ENCODE data around the gene ZFP36L1.

The ZFP36L1 gene

DNA sequence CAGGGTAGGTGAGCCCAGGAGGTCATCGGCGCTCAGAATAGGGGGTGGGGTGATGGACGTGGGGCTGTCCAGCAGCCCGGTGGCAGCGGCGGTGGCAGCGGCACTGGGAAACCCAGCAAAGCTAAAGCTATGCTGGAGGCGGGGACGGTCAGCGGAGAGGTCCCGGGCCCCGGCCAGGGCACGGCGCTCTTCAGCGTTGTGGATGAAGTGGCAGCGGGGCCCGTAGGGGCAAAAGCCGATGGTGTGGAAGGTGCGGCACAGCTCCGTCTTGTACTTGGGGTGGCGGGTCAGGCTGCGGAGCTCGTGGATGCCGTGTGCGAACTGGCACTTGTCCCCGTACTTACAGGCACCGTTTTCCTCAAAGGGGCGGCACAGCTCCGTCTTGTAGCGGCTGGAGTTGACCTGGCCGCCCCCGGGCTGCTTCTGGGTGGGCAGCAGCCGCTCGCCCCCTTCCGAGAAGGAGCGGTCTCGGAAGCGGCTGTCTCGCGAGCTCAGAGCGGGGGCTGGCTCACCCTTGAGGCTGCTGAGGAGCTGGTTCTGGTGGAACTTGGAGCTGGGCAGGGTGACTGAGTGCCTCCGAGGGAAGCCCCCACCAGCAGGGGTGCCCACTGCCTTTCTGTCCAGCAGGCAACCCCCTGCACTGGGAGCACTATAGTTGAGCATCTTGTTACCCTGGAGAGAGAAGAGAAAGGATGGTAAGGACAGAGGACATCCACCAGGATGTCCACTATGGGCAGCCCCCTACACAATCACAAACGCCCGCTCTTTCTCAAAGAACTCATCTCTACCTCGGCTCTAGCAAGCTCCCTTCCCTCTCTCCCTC is 2.8 kb downstream of the ZFP36L1 start:
- no peak overlapping the region for H4K8ac ChIP-seq (ENCODE audit: low read depth, low read length)
- no peak overlapping the region for H2AK5ac ChIP-seq (ENCODE audit: low read length)
- H3K4me2 ChIP-seq (ENCODE audit: low read length): peak overlapping the region; percentile 75
- H3K79me1 ChIP-seq (ENCODE audit: low read length): peaks cover 7% of the 10 kb centered on the region
- H3K4ac ChIP-seq (ENCODE audit: low read depth, low read length): no peak overlapping the region
- DNase-seq: no peak
- H2BK120ac ChIP-seq (ENCODE audit: low read depth, low read length): no peak overlapping the region
- no peak overlapping the region for H4K5ac ChIP-seq (ENCODE audit: low read length)
- no peak overlapping the region for H3K23ac ChIP-seq (ENCODE audit: low read length)
- H3K79me2 ChIP-seq (ENCODE audit: control insufficient read depth, insufficient read depth, low read length): peaks cover 38% of the 10 kb centered on the region
- peak overlapping the region; percentile 95 for H3K56ac ChIP-seq (ENCODE audit: low read length)
- WGBS (ENCODE audit: extremely low coverage, insufficient coverage, low lambda C conversion rate): no CpG with 5 or more reads among the region's 45 CpGs
- H3K27me3 ChIP-seq (ENCODE audit: insufficient read depth, low read length, poor library complexity): no peaks in the 10 kb centered on the region
- no peak overlapping the region for H2BK15ac ChIP-seq (replicated peaks; ENCODE audit: low read depth)
- peaks cover 2% of the 10 kb centered on the region for H3K36me3 ChIP-seq (ENCODE audit: control insufficient read depth, insufficient read depth, low read length)
- H3K4me1 ChIP-seq (ENCODE audit: control insufficient read depth, low read depth, low read length): peaks cover 2% of the 10 kb centered on the region
- H3K27ac ChIP-seq (ENCODE audit: low read depth, low read length): no peak overlapping the region
- H3K4me3 ChIP-seq (ENCODE audit: low read length): peak overlapping the region; percentile 94
- no peak overlapping the region for H3K18ac ChIP-seq (ENCODE audit: low read length)
- H3K9ac ChIP-seq (ENCODE audit: low read length): peak overlapping the region; percentile 98
- no peak overlapping the region for H2BK5ac ChIP-seq (ENCODE audit: low read length)

DNA sequence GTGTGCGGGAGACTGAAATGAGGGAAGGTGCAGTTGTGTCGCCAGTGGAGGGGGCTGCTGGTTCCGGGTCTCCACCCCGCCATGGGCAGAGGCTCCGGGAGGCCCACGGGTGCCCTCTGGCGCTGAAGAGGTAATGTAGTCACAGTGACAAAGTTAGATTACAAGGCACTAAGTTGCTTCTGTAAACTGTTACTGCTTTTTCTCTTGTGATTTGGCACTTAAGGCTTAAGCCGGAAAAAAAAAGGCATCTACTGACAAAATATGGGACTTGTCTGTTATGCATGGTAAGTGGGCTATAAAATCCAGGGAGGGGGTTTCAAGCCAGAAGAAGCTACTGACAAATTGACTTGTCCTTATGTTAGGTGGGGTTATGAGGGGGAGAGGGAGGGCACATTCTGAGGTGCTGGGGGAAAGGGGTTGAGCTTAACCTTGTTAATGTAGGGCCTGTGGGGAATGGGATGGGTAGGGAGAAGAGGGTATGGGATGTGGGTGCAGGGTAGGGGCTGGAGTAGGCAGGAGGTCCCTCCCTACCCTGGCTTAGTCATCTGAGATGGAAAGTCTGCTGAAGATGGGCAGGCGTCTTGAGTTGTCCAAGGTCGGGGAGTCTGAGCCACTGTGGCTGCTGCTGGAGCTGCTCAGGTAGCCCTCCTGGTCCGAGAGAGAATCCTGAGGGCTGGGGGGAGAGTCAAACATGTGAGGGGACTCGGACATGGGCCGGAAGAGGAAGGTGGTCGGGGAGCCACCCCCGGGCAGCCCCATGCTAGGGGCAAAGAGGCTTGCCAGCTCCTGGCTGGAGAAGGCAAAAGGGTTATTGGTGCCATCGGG is 3.7 kb downstream of the ZFP36L1 start:
- Histone ChIP-seq H4K5ac (ENCODE audit: low read length) (no peak overlapping the region), H3K9ac (ENCODE audit: low read length) (no peak overlapping the region), H3K79me2 (ENCODE audit: control insufficient read depth, insufficient read depth, low read length) (peaks cover 38% of the 10 kb centered on the region), H3K79me1 (ENCODE audit: low read length) (peaks cover 7% of the 10 kb centered on the region), H3K36me3 (ENCODE audit: control insufficient read depth, insufficient read depth, low read length) (peaks cover 2% of the 10 kb centered on the region), H3K27ac (ENCODE audit: low read depth, low read length) (no peak overlapping the region), H3K18ac (ENCODE audit: low read length) (no peak overlapping the region), H2AK5ac (ENCODE audit: low read length) (no peak overlapping the region), H3K23ac (ENCODE audit: low read length) (peak overlapping the region; percentile 51), H3K4ac (ENCODE audit: low read depth, low read length) (no peak overlapping the region), H3K4me3 (ENCODE audit: low read length) (no peak overlapping the region), H3K4me1 (ENCODE audit: control insufficient read depth, low read depth, low read length) (peaks cover 2% of the 10 kb centered on the region), H3K56ac (ENCODE audit: low read length) (peak overlapping the region; percentile 44), H3K4me2 (ENCODE audit: low read length) (no peak overlapping the region), H2BK120ac (ENCODE audit: low read depth, low read length) (no peak overlapping the region), H2BK15ac (replicated peaks; ENCODE audit: low read depth) (no peak overlapping the region), H4K8ac (ENCODE audit: low read depth, low read length) (no peak overlapping the region), H2BK5ac (ENCODE audit: low read length) (no peak overlapping the region), H3K27me3 (ENCODE audit: insufficient read depth, low read length, poor library complexity) (no peaks in the 10 kb centered on the region)
- WGBS (ENCODE audit: extremely low coverage, insufficient coverage, low lambda C conversion rate): no CpG with 5 or more reads among the region's 16 CpGs
- DNase-seq: peak; percentile 86

DNA sequence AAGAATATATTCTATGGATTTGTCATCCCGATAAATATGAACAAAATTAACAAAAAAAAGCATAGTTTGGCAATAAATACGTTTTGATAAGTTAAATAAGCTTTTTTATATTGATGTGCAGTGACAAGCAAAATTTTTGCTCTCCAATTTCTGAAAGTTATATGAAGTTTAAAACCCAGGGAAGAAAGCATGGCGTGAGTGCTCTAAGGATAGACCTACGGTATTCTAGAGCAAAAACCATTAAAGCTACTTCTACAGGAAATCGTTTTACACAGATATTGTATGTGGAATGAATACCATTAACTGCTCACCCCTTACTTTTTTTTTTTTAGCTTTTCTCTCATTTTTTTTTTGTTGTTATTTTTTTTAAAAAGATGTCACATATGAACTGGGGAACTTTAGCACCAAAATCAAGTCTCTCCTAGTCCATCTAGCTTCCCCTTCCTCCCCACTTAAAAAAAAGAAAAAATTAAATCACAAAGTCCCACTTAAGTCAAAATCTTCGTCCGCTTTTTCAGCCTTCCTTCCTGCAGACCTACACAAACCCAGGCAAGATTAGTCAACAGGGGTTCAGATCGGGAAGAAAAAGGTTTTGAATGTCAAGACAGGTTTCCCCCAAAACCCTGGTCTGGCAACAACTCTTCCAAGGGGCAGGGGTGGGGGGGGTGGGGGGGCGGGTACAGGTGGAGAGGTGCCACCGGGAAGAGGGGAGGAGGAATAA is 4.4 kb downstream of the ZFP36L1 start:
- H3K18ac ChIP-seq (ENCODE audit: low read length): no peak overlapping the region
- H3K4me3 ChIP-seq (ENCODE audit: low read length): no peak overlapping the region
- no peak overlapping the region for H3K23ac ChIP-seq (ENCODE audit: low read length)
- H4K5ac ChIP-seq (ENCODE audit: low read length): no peak overlapping the region
- no peak overlapping the region for H3K4ac ChIP-seq (ENCODE audit: low read depth, low read length)
- H3K79me1 ChIP-seq (ENCODE audit: low read length): peaks cover 7% of the 10 kb centered on the region
- no peak overlapping the region for H3K9ac ChIP-seq (ENCODE audit: low read length)
- no peak overlapping the region for H4K8ac ChIP-seq (ENCODE audit: low read depth, low read length)
- no peak overlapping the region for H2AK5ac ChIP-seq (ENCODE audit: low read length)
- DNase-seq: no peak
- peaks cover 2% of the 10 kb centered on the region for H3K4me1 ChIP-seq (ENCODE audit: control insufficient read depth, low read depth, low read length)
- no peak overlapping the region for H3K56ac ChIP-seq (ENCODE audit: low read length)
- H2BK5ac ChIP-seq (ENCODE audit: low read length): no peak overlapping the region
- no CpG with 5 or more reads among the region's 10 CpGs for WGBS (ENCODE audit: extremely low coverage, insufficient coverage, low lambda C conversion rate)
- H3K79me2 ChIP-seq (ENCODE audit: control insufficient read depth, insufficient read depth, low read length): peaks cover 38% of the 10 kb centered on the region
- H3K4me2 ChIP-seq (ENCODE audit: low read length): no peak overlapping the region
- H2BK120ac ChIP-seq (ENCODE audit: low read depth, low read length): no peak overlapping the region
- H3K27ac ChIP-seq (ENCODE audit: low read depth, low read length): no peak overlapping the region
- no peaks in the 10 kb centered on the region for H3K27me3 ChIP-seq (ENCODE audit: insufficient read depth, low read length, poor library complexity)
- no peak overlapping the region for H2BK15ac ChIP-seq (replicated peaks; ENCODE audit: low read depth)
- H3K36me3 ChIP-seq (ENCODE audit: control insufficient read depth, insufficient read depth, low read length): peaks cover 2% of the 10 kb centered on the region

DNA sequence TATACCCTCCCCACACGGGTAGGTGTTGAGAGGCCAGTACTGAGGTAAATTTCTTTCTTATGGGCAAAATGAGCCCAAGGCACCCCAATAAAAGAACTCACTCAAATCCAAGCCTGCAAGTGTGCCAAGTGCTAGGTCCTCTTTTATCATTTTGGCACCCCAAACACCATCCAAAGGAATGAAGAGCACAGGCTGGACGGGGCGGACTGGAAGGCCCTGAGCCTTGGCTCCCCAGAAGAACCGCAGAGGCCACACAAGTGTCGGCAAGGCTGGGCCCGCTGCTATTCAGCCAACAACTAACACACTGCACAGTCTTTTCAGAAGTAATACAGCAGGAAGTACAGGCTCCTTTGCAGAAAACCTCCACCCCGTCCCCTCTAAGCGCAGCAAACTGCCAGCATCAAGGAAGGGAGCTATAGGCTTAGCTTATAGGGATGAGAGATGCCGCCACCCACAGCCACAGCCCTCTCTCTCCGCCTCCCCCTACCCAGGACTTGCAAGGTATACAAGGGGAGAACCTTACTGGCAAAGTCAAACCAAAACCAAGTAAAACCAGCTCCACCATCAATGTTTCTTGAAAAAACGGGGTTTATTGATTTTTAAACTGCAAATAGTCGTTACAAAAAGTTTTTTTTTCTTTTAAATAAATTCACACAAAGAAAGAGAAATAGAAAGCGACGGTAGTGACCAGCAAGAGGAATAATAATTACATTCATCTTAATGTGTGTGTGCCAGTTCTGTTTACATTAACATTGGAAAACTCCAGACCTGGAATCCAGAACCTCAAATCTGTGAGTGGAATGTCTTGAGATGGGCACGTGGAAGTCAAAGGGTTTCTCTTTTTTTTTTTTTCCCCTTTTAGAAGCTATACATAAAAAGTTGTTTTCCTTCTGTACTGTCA is 5.5 kb downstream of the ZFP36L1 start:
- H4K5ac ChIP-seq (ENCODE audit: low read length): no peak overlapping the region
- H3K27me3 ChIP-seq (ENCODE audit: insufficient read depth, low read length, poor library complexity): no peaks in the 10 kb centered on the region
- peak; percentile 52 for DNase-seq
- no peak overlapping the region for H2BK15ac ChIP-seq (replicated peaks; ENCODE audit: low read depth)
- no peak overlapping the region for H3K27ac ChIP-seq (ENCODE audit: low read depth, low read length)
- no peak overlapping the region for H3K18ac ChIP-seq (ENCODE audit: low read length)
- no peak overlapping the region for H2BK5ac ChIP-seq (ENCODE audit: low read length)
- H3K79me2 ChIP-seq (ENCODE audit: control insufficient read depth, insufficient read depth, low read length): peaks cover 33% of the 10 kb centered on the region
- H3K4me1 ChIP-seq (ENCODE audit: control insufficient read depth, low read depth, low read length): peaks cover 2% of the 10 kb centered on the region
- no peak overlapping the region for H4K8ac ChIP-seq (ENCODE audit: low read depth, low read length)
- WGBS (ENCODE audit: extremely low coverage, insufficient coverage, low lambda C conversion rate): no CpG with 5 or more reads among the region's 15 CpGs
- no peak overlapping the region for H3K4me3 ChIP-seq (ENCODE audit: low read length)
- H3K4me2 ChIP-seq (ENCODE audit: low read length): no peak overlapping the region
- H3K9ac ChIP-seq (ENCODE audit: low read length): no peak overlapping the region
- no peak overlapping the region for H2AK5ac ChIP-seq (ENCODE audit: low read length)
- peaks cover 7% of the 10 kb centered on the region for H3K79me1 ChIP-seq (ENCODE audit: low read length)
- H2BK120ac ChIP-seq (ENCODE audit: low read depth, low read length): no peak overlapping the region
- no peak overlapping the region for H3K56ac ChIP-seq (ENCODE audit: low read length)
- H3K36me3 ChIP-seq (ENCODE audit: control insufficient read depth, insufficient read depth, low read length): peaks cover 2% of the 10 kb centered on the region
- H3K23ac ChIP-seq (ENCODE audit: low read length): no peak overlapping the region
- no peak overlapping the region for H3K4ac ChIP-seq (ENCODE audit: low read depth, low read length)

DNA sequence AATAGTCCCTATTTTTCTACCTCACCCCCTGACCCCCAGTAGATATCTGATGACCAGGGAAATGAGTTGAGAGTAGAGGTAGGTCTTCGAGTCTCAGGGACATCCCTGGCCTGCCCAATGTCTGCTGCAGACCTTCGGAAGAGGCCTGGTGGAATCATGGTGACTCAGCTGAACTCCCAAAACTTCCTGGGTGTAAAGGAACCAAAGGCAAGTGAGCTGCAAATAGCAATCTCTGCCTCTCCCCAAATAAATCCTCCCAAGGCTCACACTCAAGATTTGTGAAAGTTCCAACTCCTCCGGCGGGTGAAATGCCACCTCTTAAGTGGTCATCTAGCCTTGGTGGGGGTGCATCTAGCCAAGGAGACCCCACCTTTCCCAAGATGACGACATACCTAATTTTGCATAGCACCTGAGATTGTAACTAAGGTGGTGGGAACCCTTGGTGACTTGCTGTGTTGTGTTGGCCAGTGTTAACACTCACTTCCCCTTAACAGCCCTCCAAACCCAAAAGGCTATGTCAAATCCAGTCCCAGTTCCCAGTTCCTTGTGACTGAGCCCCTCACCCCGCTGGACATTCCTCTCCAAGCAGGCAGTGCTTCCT is 6.3 kb downstream of the ZFP36L1 start:
- Histone ChIP-seq H4K8ac (ENCODE audit: low read depth, low read length) (no peak overlapping the region), H3K56ac (ENCODE audit: low read length) (no peak overlapping the region), H2AK5ac (ENCODE audit: low read length) (no peak overlapping the region), H2BK5ac (ENCODE audit: low read length) (no peak overlapping the region), H4K5ac (ENCODE audit: low read length) (no peak overlapping the region), H2BK120ac (ENCODE audit: low read depth, low read length) (no peak overlapping the region), H3K18ac (ENCODE audit: low read length) (no peak overlapping the region), H3K36me3 (ENCODE audit: control insufficient read depth, insufficient read depth, low read length) (peaks cover 2% of the 10 kb centered on the region), H3K4me1 (ENCODE audit: control insufficient read depth, low read depth, low read length) (peaks cover 2% of the 10 kb centered on the region), H3K9ac (ENCODE audit: low read length) (no peak overlapping the region), H3K79me2 (ENCODE audit: control insufficient read depth, insufficient read depth, low read length) (peaks cover 26% of the 10 kb centered on the region), H3K27me3 (ENCODE audit: insufficient read depth, low read length, poor library complexity) (no peaks in the 10 kb centered on the region), H3K27ac (ENCODE audit: low read depth, low read length) (no peak overlapping the region), H3K4me3 (ENCODE audit: low read length) (no peak overlapping the region), H3K79me1 (ENCODE audit: low read length) (peaks cover 7% of the 10 kb centered on the region), H3K4me2 (ENCODE audit: low read length) (no peak overlapping the region), H3K23ac (ENCODE audit: low read length) (no peak overlapping the region), H2BK15ac (replicated peaks; ENCODE audit: low read depth) (no peak overlapping the region), H3K4ac (ENCODE audit: low read depth, low read length) (no peak overlapping the region)
- WGBS (ENCODE audit: extremely low coverage, insufficient coverage, low lambda C conversion rate): no CpG with 5 or more reads among the region's 6 CpGs
- DNase-seq: peak; percentile 43

All from mesendoderm (in vitro differentiated cells).